Neural cell (in vitro differentiated cells): ENCODE data around the gene FGD5.

Experiments
- POLR2AphosphoS5 ChIP-seq: IDR thresholded peaks from 2 replicates; pipeline ENCODE4 v1.6.1; 2012
- RAD21 ChIP-seq: fragments of 450-650 bp; conservative IDR thresholded peaks from 2 replicates; pipeline ENCODE4 v1.6.1; 2014; ENCODE audit warnings: antibody characterized with exemption, mild to moderate bottlenecking, moderate library complexity
- TAF1 ChIP-seq: IDR thresholded peaks from 2 replicates; pipeline ENCODE4 v1.6.1; 2012; ENCODE audit warnings: low read depth
- TF ChIP-seq, protein P1 (sequence below): fragments of 450-650 bp; IDR thresholded peaks from 2 replicates; pipeline ENCODE4 v1.5.1; 2014; ENCODE audit warnings: antibody characterized with exemption, mild to moderate bottlenecking, moderate library complexity; ENCODE audit not compliant: poor library complexity, severe bottlenecking

GRCh38 chr3:14792691-14793121 is 26.1 kb upstream of the FGD5 start:
- TF ChIP-seq, protein P1, sequence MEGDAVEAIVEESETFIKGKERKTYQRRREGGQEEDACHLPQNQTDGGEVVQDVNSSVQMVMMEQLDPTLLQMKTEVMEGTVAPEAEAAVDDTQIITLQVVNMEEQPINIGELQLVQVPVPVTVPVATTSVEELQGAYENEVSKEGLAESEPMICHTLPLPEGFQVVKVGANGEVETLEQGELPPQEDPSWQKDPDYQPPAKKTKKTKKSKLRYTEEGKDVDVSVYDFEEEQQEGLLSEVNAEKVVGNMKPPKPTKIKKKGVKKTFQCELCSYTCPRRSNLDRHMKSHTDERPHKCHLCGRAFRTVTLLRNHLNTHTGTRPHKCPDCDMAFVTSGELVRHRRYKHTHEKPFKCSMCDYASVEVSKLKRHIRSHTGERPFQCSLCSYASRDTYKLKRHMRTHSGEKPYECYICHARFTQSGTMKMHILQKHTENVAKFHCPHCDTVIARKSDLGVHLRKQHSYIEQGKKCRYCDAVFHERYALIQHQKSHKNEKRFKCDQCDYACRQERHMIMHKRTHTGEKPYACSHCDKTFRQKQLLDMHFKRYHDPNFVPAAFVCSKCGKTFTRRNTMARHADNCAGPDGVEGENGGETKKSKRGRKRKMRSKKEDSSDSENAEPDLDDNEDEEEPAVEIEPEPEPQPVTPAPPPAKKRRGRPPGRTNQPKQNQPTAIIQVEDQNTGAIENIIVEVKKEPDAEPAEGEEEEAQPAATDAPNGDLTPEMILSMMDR: no peak
- no peak for TF ChIP-seq POLR2AphosphoS5
- TF ChIP-seq RAD21: no peak
- TF ChIP-seq TAF1: no peak
